PC-9 (cell line): ENCODE results near the gene STPG3.

Experiments used
- EZH2 ChIP-seq: fragments of 200-600 bp; sonication (generic); IDR thresholded peaks from 2 replicates; pipeline ENCODE4 v1.8.0; 2017; ENCODE audit warnings: antibody characterized with exemption, low read depth
- TF ChIP-seq, protein P1 (sequence below): fragments of 200-600 bp; sonication (generic); conservative IDR thresholded peaks from 2 replicates; pipeline ENCODE4 v1.6.1; 2017; ENCODE audit warnings: mixed run types, antibody characterized with exemption, mild to moderate bottlenecking, moderate library complexity

DNA sequence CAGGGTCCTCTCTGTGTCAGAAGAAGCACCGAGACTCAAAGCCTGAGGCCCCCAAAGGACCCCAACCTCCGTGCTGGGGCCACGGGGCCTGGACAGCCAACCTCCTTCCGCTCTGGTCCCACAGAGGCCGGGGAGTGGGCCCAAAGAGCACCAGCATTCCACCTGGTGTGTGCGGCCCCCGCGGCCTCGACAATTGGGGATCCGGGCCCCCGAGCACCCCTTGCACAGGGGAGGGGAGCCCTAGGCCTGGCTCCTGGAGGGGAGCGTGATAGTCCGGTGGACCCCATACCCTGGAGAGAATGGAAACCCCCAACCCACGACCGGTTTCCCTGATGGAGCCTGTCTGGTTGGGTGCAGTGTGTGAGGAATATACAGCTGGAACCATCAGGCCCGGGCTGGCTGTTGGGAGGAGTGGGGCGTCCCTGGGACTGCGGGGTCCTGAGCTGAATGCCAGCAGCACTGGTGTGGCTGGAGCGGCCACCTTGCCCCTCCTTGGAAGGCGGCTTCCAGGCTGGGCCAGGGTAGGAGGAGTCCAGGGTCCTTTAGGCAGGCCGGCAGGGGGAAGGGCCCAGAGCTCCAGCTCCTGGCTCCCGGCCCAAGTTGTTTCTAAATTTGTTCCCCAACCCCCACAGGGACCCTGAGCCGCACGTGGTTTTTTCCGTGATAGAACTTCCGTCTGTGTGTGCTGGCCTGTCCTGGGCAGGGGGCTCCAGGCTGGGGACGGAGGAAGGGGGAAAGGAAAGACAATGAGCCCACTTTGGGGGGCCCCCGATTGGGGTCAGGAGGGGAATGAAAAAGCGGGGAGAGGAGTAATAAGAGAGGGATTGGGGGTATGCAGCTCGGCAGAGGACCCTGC is 25.6 kb downstream of the STPG3 start:
- TF ChIP-seq, protein P1, sequence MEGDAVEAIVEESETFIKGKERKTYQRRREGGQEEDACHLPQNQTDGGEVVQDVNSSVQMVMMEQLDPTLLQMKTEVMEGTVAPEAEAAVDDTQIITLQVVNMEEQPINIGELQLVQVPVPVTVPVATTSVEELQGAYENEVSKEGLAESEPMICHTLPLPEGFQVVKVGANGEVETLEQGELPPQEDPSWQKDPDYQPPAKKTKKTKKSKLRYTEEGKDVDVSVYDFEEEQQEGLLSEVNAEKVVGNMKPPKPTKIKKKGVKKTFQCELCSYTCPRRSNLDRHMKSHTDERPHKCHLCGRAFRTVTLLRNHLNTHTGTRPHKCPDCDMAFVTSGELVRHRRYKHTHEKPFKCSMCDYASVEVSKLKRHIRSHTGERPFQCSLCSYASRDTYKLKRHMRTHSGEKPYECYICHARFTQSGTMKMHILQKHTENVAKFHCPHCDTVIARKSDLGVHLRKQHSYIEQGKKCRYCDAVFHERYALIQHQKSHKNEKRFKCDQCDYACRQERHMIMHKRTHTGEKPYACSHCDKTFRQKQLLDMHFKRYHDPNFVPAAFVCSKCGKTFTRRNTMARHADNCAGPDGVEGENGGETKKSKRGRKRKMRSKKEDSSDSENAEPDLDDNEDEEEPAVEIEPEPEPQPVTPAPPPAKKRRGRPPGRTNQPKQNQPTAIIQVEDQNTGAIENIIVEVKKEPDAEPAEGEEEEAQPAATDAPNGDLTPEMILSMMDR, result no peak
- TF ChIP-seq EZH2, result no peak
